ENCODE measurements around the gene IL31RA. TPM values are rescaled to one million over a fixed set of nuclear protein-coding genes. Genes with fewer than 3 reads are reported as not detected.

The IL31RA gene
- total RNA-seq, 1 donor, result 1.8 TPM

DNA sequence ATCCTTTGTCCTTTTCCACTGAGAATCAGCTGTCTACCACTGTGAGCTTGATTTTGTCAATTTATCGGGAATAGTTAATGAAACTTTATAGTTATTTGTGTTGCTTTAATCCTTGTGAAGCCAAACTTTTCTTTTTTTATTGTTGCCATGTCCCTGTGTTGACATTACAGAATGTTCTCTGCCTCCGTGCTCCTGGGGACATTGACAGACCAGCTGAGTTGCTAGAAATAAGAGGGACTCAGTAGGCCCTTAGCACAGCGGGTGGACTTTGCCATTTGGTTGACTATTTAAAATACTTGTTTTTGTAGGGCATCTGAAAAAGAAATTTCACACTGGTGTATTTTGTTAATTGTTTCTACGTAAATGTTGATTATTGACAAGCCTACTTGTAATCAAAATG is 70.5 kb downstream of the IL31RA start:
- Histone ChIP-seq H3K4me3 (ENCODE audit: low read length) (no peak overlapping the region), H3K27me3 (ENCODE audit: insufficient read depth, low read length) (no peaks in the 10 kb centered on the region), H3K4me1 (ENCODE audit: insufficient read depth, low read length) (peaks cover 21% of the 10 kb centered on the region), H3K9me3 (ENCODE audit: low read depth, low read length) (no peaks in the 10 kb centered on the region)

DNA sequence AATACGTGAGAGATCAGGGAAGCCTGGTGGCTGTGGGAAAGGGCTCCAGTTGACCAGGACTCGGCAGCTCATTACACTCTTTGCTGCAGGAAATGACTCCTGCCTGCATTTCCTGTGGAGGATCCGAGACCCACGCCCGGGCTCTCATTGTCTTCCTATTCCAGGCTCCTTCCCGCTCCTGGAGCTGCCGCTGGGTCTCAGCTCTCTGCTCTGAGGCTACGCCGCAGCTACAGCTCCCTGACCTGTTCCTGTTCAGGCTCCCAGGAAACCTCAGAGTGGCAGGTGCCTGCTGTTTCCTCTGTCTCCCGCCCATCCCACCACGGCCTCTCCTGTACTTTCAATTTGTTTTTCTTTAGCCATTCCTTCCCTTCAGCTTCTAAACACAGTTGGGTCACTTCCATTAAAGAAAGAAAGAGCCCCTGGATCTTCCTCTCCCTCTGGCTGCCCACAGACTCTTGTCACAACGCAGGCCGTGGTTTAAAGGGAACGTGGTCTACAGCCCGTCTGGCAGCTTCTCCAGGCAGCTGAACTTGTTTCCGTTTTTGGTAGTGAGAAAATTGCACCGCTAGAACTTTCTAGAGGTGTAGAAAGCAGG is 72.1 kb downstream of the IL31RA start:
- peaks cover 21% of the 10 kb centered on the region for H3K4me1 ChIP-seq (ENCODE audit: insufficient read depth, low read length)

DNA sequence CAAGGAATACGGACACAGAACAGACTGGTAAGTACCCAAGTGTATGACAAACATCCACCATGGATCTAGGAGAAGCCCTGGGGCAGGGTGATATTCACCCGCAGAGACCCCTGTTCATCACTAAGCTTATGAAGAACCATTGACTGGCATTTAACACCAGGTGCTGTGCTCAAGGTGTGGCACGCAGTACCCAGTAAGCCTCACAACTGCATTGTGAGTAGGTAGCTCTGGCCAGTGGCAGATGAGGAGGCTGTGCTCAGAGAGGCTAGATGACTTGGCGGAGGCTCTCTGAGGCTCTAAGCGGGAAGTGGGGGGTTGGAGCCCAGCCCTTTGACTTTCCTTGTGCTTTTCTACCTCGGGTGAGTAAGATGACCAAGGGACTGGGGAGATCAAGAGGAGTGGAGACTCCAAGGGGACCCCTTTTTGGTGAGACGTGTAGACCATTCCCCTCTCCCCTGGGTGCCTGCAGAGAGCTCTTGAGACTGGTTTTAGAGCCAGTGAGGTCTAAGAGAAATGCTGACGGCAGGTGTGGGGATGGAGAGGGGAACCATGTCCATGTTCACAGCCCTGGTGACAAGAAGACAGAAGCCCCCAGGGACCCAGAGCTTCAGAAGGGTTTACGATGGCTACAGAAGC is 72.8 kb downstream of the IL31RA start:
- no peak overlapping the region for H3K4me3 ChIP-seq (ENCODE audit: low read length)
- H3K9me3 ChIP-seq (ENCODE audit: low read depth, low read length), result no peaks in the 10 kb centered on the region
- peaks cover 21% of the 10 kb centered on the region for H3K4me1 ChIP-seq (ENCODE audit: insufficient read depth, low read length)
- no peaks in the 10 kb centered on the region for H3K27me3 ChIP-seq (ENCODE audit: insufficient read depth, low read length)

More for the DNA sequence above, 72.1 kb downstream of the IL31RA start:
- H3K9me3 ChIP-seq (ENCODE audit: low read depth, low read length), result no peaks in the 10 kb centered on the region
- H3K27me3 ChIP-seq (ENCODE audit: insufficient read depth, low read length), result no peaks in the 10 kb centered on the region
- H3K4me3 ChIP-seq (ENCODE audit: low read length), result peak overlapping the region; percentile 27

DNA sequence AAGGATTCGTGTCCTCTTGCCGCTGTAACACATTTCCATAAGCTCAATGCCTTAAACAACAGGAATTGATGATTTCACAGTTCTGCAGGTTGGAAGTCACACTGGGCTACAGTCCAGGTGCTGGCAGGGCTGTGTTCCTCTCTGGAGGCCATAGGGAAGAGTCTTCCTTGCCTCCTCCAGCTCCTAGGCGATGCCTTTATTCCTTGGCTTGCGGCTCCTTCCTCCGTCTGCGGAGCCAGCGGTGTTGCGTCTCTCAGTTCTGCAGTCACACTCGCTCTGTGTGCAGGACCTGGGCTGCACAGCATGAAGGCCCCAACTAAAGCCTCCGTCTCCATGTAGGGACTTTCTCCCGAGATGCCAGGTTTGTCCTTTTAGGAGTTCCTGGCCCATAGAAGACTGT is 73.6 kb downstream of the IL31RA start:
- Histone ChIP-seq H3K27me3 (ENCODE audit: insufficient read depth, low read length) (no peaks in the 10 kb centered on the region), H3K4me1 (ENCODE audit: insufficient read depth, low read length) (peaks cover 14% of the 10 kb centered on the region), H3K9me3 (ENCODE audit: low read depth, low read length) (no peaks in the 10 kb centered on the region), H3K4me3 (ENCODE audit: low read length) (no peak overlapping the region)

DNA sequence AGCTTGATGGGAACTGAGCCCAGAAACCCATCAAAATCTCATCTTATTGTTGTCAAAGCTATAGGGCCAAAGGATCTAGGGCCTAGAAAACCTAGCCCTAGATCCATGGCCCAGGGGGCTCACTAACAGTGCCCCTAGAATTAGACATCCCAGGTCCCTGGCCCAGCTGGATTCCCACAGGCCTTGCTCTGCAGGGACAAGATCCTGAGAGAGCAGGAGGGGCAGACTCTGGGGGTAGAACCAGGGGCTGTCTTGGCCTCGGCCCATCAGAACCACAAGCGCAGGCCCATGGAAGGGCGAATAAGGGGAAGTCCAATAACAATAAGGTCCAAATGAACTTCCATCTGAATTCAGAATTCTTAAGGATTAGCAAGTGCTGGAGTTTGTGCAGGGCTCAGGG is 74.0 kb downstream of the IL31RA start:
- Histone ChIP-seq H3K9me3 (ENCODE audit: low read depth, low read length) (no peaks in the 10 kb centered on the region), H3K4me1 (ENCODE audit: insufficient read depth, low read length) (peaks cover 14% of the 10 kb centered on the region), H3K27me3 (ENCODE audit: insufficient read depth, low read length) (no peaks in the 10 kb centered on the region), H3K4me3 (ENCODE audit: low read length) (no peak overlapping the region)

DNA sequence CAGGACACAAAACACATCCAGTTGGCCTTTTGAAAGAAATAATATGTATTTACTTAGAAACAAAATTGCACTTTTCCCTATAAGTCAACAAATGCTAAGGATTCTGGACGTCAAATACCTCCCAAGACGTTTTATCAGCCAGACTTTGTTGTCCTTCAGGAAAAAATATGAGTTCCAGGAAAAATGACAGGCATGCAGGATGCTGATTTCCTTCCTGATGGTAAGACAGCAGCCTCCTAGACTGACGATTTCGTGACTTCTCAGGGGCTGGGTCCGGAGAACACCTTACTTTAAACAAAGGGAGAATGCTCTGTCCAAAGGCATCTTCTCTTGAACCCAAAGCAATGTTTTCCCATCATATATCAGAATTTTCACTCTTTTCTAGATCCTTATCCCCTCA is 74.6 kb downstream of the IL31RA start:
- Histone ChIP-seq H3K4me1 (ENCODE audit: insufficient read depth, low read length) (peaks cover 14% of the 10 kb centered on the region), H3K27me3 (ENCODE audit: insufficient read depth, low read length) (no peaks in the 10 kb centered on the region), H3K4me3 (ENCODE audit: low read length) (no peak overlapping the region), H3K9me3 (ENCODE audit: low read depth, low read length) (no peaks in the 10 kb centered on the region)

DNA sequence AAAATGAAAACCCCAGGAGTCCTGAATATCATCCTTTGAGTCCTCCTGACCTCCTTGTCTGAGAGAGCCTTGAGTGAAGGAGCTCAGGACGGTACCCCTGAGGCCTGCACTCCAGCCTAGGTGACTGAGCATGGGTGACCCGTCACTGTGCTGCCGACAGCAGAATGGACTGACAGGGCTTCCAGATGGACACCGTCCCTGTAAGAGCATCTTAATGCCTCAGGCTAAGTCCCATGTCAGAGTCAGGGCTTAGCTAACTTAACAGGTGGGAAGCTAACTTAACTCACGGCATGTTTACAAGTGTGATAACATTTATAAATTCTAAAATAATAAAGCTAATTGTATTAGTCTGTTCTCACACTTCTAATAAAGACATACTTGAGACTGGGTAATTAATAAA is 75.3 kb downstream of the IL31RA start:
- Histone ChIP-seq H3K27me3 (ENCODE audit: insufficient read depth, low read length) (no peaks in the 10 kb centered on the region), H3K9me3 (ENCODE audit: low read depth, low read length) (no peaks in the 10 kb centered on the region), H3K4me1 (ENCODE audit: insufficient read depth, low read length) (peaks cover 14% of the 10 kb centered on the region), H3K4me3 (ENCODE audit: low read length) (no peak overlapping the region)

DNA sequence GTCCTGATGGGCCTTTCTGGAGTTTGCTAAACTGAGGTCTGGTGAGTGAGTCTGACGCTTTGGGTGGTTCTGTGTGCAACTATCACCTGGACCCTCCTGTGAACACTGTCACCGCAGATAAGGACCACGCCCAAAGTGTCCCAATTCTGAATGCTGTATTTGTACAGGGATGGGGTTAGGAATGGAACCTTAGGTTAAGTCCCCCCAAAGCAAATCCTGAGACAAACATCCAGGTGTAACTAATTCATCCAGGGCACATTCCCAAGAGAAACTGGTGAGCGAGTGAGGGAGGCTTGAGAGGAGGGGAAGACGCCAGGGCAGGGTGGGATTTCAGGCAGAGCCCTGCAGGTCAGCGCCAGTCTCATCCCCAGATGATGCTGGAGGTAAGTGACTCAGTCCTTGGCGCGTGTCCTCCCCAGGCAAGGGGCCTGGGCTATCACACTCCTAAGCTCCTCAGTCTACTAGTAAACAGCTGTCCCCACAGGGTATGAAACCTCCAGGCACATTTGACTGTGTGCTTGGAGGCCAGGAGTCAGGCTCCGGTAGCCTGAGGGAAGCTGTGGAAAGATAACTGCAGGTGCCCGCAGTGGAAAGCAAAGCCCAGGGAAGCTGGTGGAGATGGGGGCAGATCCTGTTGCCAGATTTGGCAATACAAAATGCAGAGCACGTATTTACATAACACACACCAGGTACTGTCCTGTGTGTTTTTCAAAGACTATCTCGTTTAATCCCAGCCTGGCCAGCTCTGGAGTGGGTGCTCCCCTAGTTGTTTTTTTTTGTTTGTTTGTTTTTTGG is 76.9 kb downstream of the IL31RA start:
- Histone ChIP-seq H3K9me3 (ENCODE audit: low read depth, low read length) (no peaks in the 10 kb centered on the region), H3K4me3 (ENCODE audit: low read length) (no peak overlapping the region), H3K4me1 (ENCODE audit: insufficient read depth, low read length) (peaks cover 9% of the 10 kb centered on the region), H3K27me3 (ENCODE audit: insufficient read depth, low read length) (no peaks in the 10 kb centered on the region)

DNA sequence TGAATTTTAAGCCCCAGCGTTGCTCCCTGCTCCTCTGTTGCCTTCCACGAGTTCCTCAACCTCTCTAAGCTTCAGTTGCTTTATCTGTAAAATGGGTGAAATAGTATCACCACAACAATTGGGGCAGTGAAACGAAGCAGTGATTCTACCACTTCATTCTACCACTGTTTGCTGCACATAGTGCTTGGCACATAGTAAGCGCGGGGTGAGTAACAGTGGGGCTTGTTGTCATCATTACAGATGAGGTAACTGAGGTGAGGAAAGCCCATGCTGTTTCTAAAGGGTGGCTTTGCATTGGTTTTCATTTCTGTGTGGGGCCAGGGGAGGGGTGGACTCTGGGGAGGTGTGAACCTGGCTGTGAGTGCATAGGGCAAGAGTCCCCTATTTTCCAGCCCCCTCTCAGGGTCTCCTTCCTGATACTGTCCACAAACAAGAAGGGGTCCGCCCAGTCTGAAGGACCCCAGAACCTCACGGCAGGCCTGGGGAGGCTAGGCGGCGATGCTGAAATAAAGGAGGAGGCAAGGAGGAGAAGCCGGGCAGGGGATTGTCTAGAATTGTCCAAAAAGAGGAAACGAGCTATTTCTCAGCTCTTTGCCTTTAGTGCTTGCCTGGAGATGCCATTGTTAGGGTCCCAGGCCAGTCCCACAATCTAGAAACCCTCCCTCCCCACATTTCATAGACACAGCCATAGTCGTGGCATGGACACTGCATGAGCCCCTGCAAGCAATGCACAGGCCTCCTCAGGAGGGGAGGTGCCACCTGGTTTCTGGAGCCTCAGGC is 78.1 kb downstream of the IL31RA start:
- no peak overlapping the region for H3K4me3 ChIP-seq (ENCODE audit: low read length)
- no peaks in the 10 kb centered on the region for H3K4me1 ChIP-seq (ENCODE audit: insufficient read depth, low read length)
- H3K27me3 ChIP-seq (ENCODE audit: insufficient read depth, low read length), result no peaks in the 10 kb centered on the region
- no peaks in the 10 kb centered on the region for H3K9me3 ChIP-seq (ENCODE audit: low read depth, low read length)

DNA sequence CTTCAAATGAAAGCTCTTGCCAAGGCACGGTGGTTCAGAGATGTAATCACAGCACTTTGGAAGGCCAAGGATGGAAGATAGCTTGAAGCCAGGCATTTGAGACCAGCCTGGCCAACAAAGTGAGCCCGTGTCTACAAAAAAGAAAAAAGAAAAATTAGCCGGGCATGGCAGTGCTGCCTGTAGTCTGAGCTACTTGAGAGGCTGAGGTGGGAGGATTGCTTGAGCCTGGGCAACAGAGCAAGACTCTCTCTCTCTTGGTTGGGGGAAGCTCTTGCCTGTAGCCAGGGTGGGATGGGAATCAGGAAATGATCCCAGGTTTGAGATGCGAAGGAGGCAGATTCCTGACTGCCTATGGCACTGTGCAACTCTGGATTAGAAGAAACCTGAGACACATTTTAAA is 81.5 kb downstream of the IL31RA start:
- H3K27me3 ChIP-seq (ENCODE audit: insufficient read depth, low read length), result no peaks in the 10 kb centered on the region
- H3K9me3 ChIP-seq (ENCODE audit: low read depth, low read length), result no peaks in the 10 kb centered on the region
- no peaks in the 10 kb centered on the region for H3K4me1 ChIP-seq (ENCODE audit: insufficient read depth, low read length)
- no peak overlapping the region for H3K4me3 ChIP-seq (ENCODE audit: low read length)

DNA sequence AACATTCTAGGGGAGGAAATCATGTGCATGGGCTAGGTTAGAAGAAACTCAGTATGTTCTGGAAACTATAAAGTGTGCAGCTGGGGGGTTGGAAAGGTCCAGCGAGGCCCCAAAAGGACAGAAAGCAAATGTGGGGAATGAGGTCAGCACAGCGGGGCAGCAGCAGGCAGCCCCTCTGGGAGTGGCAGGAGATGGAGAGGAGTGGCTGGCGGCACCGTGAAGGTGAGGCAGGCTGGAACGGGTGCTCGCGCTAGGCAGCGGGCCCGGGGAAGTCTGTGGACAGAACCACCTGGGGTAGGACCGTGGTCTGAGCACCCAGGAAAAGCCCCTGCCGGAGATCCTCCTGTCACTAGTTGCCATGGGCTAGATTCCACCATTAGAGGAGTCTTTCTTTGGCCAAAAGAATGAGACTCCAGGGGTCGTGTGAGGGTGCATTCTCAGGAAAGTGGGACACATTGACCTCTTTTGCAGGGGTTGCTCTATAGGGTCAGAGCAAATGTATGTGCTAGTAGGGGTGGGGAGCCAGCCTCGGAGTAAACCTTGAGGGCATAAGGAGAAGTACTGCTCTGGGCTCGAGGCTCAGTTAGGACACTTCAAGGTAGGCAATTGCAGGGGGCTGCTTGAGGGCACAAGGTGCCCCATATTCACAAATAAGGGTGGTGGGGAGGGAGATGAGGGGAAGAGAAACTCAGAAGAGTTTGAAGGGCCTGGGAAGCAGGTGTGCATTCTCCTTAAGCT is 82.4 kb downstream of the IL31RA start:
- Histone ChIP-seq H3K27me3 (ENCODE audit: insufficient read depth, low read length) (no peaks in the 10 kb centered on the region), H3K9me3 (ENCODE audit: low read depth, low read length) (no peaks in the 10 kb centered on the region), H3K4me1 (ENCODE audit: insufficient read depth, low read length) (no peaks in the 10 kb centered on the region), H3K4me3 (ENCODE audit: low read length) (no peak overlapping the region)

DNA sequence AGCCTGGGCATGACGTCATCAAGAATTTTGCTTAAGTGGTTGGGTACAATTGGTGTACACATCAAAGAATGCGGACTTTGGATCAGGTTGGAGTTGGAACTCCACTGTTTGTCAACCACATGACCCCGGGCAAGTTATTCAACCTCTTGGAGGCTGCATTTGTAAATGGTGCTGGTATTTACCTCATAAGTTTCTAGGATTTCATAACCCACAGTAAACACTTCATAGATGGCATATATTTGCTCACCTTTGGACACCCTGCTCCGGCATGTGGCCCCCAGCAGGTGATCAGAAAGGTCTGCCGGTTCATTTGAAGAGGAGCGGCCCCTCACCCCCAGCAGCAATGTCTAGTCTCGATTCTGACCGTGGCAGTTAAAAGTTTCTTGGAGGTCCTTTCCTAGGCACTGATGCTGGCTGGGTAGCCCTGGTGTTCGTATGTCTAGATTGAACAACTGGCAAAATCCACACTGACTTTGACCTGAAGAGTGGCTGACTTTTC is 83.0 kb downstream of the IL31RA start:
- H3K9me3 ChIP-seq (ENCODE audit: low read depth, low read length), result no peaks in the 10 kb centered on the region
- no peaks in the 10 kb centered on the region for H3K4me1 ChIP-seq (ENCODE audit: insufficient read depth, low read length)
- no peak overlapping the region for H3K4me3 ChIP-seq (ENCODE audit: low read length)
- H3K27me3 ChIP-seq (ENCODE audit: insufficient read depth, low read length), result no peaks in the 10 kb centered on the region

DNA sequence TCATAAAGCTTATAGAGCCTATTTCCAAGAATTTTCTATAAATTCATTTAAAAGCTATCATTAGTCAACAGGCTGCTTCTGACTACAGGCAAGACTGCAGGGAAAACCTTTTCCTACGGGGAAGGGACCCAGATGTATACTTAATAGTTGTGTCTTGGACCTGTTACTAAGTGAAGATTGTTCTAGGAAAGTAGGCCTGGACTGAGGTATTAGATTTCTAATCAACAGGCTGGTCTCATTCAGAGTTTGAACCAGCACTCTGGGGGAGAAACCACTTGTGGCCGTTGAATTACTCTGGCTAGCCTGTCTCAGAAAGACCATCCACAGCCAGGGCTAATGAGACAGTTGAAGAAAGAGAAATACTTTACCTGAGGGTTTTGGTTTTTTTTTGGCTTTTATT is 83.6 kb downstream of the IL31RA start:
- Histone ChIP-seq H3K4me1 (ENCODE audit: insufficient read depth, low read length) (no peaks in the 10 kb centered on the region), H3K27me3 (ENCODE audit: insufficient read depth, low read length) (no peaks in the 10 kb centered on the region), H3K4me3 (ENCODE audit: low read length) (no peak overlapping the region), H3K9me3 (ENCODE audit: low read depth, low read length) (no peaks in the 10 kb centered on the region)

DNA sequence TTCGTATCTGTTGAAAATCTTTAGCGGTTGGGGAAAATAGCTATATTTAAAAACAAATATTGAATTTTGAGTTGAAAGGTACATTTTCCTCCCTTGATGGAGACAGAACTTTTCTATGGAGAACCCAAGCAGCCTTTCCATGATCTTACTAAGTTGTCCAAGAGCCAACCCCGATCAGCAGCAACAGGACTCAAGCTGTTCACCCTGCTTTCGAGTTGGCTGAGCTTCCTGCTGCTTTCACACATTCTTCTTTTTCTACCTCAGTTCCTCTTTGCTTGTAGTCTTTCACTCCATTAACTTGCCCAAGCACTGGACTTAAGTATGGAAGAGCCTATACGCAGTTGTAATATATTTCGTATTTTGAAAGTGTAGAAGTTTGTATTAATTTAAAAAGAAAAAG is 84.2 kb downstream of the IL31RA start:
- Histone ChIP-seq H3K4me1 (ENCODE audit: insufficient read depth, low read length) (no peaks in the 10 kb centered on the region), H3K4me3 (ENCODE audit: low read length) (no peak overlapping the region), H3K27me3 (ENCODE audit: insufficient read depth, low read length) (no peaks in the 10 kb centered on the region)

More for the DNA sequence above, 84.2 kb downstream of the IL31RA start:
- no peaks in the 10 kb centered on the region for H3K9me3 ChIP-seq (ENCODE audit: low read depth, low read length)
